Ascending aorta (tissue), 2 donors: ENCODE results near the gene CDH13. TPM values are rescaled to one million over a fixed set of nuclear protein-coding genes. Genes with fewer than 3 reads are reported as not detected.

Experiments used
- DNase-seq, 2 donors: peaks; one replicate each; pipeline ENCODE4 v3.0.0-alpha.2; 2019; ENCODE audit warnings: low spot score in 2 of 2
- H3K27ac ChIP-seq, 2 donors: fragments of 200-600 bp; sonication (generic); one replicate each; pipeline ENCODE4 v1.5.1; 2016 to 2017; ENCODE audit warnings: mild to moderate bottlenecking in 1 of 2
- H3K27me3 ChIP-seq: fragments of 200-600 bp; sonication (generic); one replicate; pipeline ENCODE4 v1.5.1; 2017
- H3K36me3 ChIP-seq, 2 donors: fragments of 200-600 bp; sonication (generic); one replicate each; pipeline ENCODE4 v1.5.1; 2016
- H3K4me1 ChIP-seq, 2 donors: fragments of 200-600 bp; sonication (generic); one replicate each; pipeline ENCODE4 v1.5.1; 2016 to 2017; ENCODE audit warnings: mild to moderate bottlenecking in 1 of 2
- H3K4me3 ChIP-seq, 2 donors: fragments of 200-600 bp; sonication (generic); one replicate each; pipeline ENCODE4 v1.5.1; 2016 to 2017; ENCODE audit warnings: mild to moderate bottlenecking in 1 of 2
- H3K9me3 ChIP-seq, 2 donors: fragments of 200-600 bp; sonication (generic); one replicate each; pipeline ENCODE4 v1.5.1; 2016
- intact Hi-C: fragments of 100-400 bp; cut with DNase I; formaldehyde crosslinking; loops from one replicate; pipeline ENCODE4 v1.15.1; 2023
- total RNA-seq: library from RNA; depleted of rRNA; stranded (reverse); fragments of >200 nt; gene quantifications from one replicate; pipeline ENCODE4 v1.1.0, GENCODE V29; 2016
- TF ChIP-seq, protein P1 (sequence below), 3 experiments: fragments of 200-600 bp in 2 of 3; fragments of 450-650 bp in 1 of 3; sonication (generic) in 2 of 3; IDR thresholded peaks; one replicate each; pipeline ENCODE4 v1.5.1; 2016 to 2019; ENCODE audit warnings: antibody characterized with exemption in 3 of 3, mild to moderate bottlenecking in 1 of 3, moderate library complexity in 1 of 3

CDH13 gene
- total RNA-seq, 1 donor from 2014 or later: 160 TPM

DNA sequence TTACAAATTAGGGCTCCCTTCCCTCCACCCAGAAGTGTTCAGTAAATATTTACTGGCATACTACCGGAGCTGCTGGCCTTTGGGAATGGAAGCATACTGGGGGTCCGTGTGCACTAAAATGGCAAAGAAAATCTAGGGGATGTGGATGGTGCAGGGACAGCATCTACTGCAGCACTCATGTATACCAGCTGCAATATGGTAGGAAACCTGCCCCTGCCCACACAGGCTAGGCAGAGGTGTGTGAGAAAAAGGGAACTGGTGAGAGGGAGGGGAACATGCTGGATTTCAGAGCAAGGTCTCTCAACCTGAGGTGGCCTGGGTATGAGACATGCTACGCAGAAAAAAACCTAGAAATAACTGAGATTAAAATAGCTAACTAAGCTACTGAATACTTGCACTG is 145.4 kb downstream of the CDH13 start:
- H3K36me3 ChIP-seq: no peaks in the 10 kb centered on the region

DNA sequence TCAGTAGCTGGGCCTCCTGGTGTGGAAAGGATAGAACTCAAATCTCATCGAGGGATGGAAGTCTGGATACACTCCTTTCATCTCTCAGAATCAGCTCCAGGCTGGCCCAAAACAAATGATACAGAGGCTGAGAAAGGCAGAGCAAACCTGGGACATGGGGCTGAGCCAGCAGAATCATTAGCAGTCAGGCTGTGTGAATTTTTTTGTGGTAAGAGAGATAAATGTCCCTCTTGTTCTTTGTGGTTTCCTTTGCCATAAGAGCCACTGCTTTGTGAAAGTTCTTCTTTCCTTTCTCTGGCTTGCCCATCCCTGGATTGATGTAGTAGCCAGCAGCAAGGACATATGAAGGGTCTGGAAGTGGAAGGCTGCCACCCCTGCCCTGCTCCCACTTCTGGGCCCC is 146.2 kb downstream of the CDH13 start:
- peaks cover 2 to 7% of the 10 kb centered on the region in 2 donors for H3K4me1 ChIP-seq
- DNase-seq: no peak
- no peaks in the 10 kb centered on the region for H3K36me3 ChIP-seq
- no peak overlapping the region for H3K27ac ChIP-seq
- H3K9me3 ChIP-seq: no peaks in the 10 kb centered on the region
- no peaks in the 10 kb centered on the region for H3K27me3 ChIP-seq
- intact Hi-C loops: no loop called here
- TF ChIP-seq, protein P1, sequence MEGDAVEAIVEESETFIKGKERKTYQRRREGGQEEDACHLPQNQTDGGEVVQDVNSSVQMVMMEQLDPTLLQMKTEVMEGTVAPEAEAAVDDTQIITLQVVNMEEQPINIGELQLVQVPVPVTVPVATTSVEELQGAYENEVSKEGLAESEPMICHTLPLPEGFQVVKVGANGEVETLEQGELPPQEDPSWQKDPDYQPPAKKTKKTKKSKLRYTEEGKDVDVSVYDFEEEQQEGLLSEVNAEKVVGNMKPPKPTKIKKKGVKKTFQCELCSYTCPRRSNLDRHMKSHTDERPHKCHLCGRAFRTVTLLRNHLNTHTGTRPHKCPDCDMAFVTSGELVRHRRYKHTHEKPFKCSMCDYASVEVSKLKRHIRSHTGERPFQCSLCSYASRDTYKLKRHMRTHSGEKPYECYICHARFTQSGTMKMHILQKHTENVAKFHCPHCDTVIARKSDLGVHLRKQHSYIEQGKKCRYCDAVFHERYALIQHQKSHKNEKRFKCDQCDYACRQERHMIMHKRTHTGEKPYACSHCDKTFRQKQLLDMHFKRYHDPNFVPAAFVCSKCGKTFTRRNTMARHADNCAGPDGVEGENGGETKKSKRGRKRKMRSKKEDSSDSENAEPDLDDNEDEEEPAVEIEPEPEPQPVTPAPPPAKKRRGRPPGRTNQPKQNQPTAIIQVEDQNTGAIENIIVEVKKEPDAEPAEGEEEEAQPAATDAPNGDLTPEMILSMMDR (IDR thresholded peaks at IDR 0.05): no peak
- H3K4me3 ChIP-seq: no peak overlapping the region

More for the DNA sequence above, 145.4 kb downstream of the CDH13 start:
- no peaks in the 10 kb centered on the region for H3K27me3 ChIP-seq
- no peak overlapping the region for H3K27ac ChIP-seq
- no peak for DNase-seq
- TF ChIP-seq, protein P1 (IDR thresholded peaks at IDR 0.05): no peak
- H3K4me1 ChIP-seq: peaks cover 2 to 11% of the 10 kb centered on the region in 2 donors
- H3K4me3 ChIP-seq: no peak overlapping the region
- intact Hi-C loops: no loop called here
- no peaks in the 10 kb centered on the region for H3K9me3 ChIP-seq

DNA sequence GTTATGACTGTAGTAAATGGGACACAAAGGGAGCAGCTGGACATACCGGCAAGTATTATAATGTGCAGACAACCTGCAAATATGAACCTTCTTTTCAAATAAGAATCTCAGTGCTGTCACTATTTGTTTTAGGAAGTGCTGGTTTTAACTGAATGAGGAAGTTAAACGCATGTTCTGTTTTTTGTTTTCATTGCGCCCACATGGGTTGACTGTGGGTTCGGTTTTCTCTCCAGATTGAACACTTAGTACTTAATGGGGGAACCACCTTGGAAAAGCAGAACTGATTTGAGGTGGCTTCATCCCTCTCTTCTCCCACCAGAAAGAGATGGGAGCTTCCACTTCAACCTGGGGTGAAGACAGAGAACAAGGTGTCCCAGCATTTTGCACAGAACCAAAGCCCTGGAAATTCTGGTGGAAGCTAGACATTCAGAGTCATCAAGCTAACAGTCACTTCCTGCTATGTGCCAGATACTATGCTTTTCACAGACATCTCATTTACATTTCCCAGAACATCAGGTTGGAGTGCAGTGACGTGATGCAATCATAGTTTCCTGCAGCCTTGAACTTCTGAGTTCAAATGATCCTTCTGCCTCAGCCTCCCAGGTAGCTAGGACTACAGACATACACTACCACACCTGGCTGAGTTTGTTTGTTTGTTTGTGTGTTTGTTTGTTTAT is 149.8 kb downstream of the CDH13 start:
- H3K27ac ChIP-seq: no peak overlapping the region
- H3K4me1 ChIP-seq: peaks cover 2 to 20% of the 10 kb centered on the region in 2 donors
- no peaks in the 10 kb centered on the region for H3K36me3 ChIP-seq
- no peaks in the 10 kb centered on the region for H3K9me3 ChIP-seq
- H3K27me3 ChIP-seq: no peaks in the 10 kb centered on the region
- H3K4me3 ChIP-seq: no peak overlapping the region
- TF ChIP-seq, protein P1 (IDR thresholded peaks at IDR 0.05): no peak
- DNase-seq: no peak
- intact Hi-C loops: no loop called here

DNA sequence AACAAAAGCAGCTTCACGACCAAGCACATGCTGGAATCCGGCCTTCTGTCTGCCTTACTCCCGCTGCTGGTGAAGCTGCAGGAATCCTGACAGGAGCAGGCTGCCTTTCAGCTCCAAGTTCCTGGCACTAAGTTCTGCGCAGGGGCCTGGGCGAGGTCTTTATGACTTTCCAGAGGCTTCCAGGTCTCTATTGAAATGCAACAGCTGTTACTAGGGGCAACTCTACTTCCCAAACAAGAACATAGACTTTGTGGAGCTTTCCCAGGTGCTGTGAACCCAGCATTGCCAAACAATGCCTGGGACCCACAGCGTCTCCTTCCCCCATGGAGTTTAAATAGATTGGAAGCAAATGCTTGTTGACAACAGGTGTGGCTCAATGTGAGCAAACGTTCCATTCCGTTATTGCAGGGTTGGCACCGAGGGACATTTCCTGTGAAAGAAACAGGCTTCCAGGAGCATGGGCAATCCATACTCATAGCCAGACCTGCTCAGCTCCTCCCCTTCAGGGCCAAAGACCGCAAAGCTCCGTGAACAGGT is 156.0 kb downstream of the CDH13 start:
- peak overlapping the region; percentile 3 to 24 for H3K27ac ChIP-seq
- H3K36me3 ChIP-seq: no peaks in the 10 kb centered on the region
- no peaks in the 10 kb centered on the region for H3K27me3 ChIP-seq
- TF ChIP-seq, protein P1 (IDR thresholded peaks at IDR 0.05): no peak
- H3K4me3 ChIP-seq: no peak overlapping the region
- no peak for DNase-seq
- no peaks in the 10 kb centered on the region for H3K9me3 ChIP-seq
- H3K4me1 ChIP-seq: peaks cover 5 to 34% of the 10 kb centered on the region in 2 donors
- intact Hi-C loops: no loop called here

DNA sequence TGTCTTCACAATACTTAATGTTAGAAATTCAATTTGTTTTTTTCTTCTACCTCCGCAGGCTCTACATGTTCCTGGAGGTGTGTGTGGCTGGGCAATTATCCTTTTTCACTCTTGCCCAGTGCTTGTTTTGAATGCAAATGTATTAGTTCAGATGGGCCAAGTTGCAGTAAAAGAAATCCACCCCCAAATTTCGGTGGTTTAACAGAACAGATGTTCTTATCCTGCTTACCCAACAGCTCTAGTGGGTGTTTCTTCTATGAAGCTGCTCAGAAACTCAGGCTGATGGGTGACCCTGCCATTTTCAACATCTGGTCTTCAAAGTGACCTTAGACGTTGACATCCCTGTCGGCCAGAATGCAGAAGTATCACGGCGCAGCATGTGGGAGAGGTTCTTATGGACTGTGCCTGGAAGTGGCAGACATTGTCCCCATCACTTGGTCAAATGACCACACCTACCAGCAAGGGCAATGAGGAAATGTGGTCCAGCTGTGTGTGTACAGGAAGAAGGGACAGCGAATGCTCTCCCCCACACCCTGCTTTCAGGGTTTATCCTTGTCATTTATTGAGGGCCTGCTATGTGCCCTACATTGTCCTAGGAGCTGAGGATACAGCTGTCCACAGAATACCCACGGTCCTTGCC is 157.3 kb downstream of the CDH13 start:
- intact Hi-C loops: no loop called here
- DNase-seq: no peak

More for the DNA sequence above, 157.3 kb downstream of the CDH13 start:
- Histone ChIP-seq H3K4me1 (peaks cover 5 to 28% of the 10 kb centered on the region in 2 donors), H3K27me3 (no peaks in the 10 kb centered on the region), H3K9me3 (no peaks in the 10 kb centered on the region), H3K4me3 (no peak overlapping the region), H3K27ac (no peak overlapping the region), H3K36me3 (peaks cover 0 to 10% of the 10 kb centered on the region in 2 donors)
- TF ChIP-seq, protein P1 (IDR thresholded peaks at IDR 0.05): no peak
